ENCODE data around the gene SHC4. TPM values are rescaled to one million over a fixed set of nuclear protein-coding genes. Genes with fewer than 3 reads are reported as not detected.
A peak's percentile ranks its signal among the peaks of the same experiment; 100 is the strongest.

Gene SHC4
- total RNA-seq, 1 donor from 2014 or later: 0.58 TPM

- H3K27ac Mint-ChIP-seq: no peak overlapping the region
- no peak overlapping the region for H3K4me3 Mint-ChIP-seq
- no peaks in the 10 kb centered on the region for H3K36me3 Mint-ChIP-seq
- H3K9me3 Mint-ChIP-seq: peaks cover 16% of the 10 kb centered on the region
- no peak for TF ChIP-seq CTCF (IDR thresholded peaks at IDR 0.05; ENCODE audit: unreplicated experiment)
- H3K4me1 Mint-ChIP-seq: peaks cover 17% of the 10 kb centered on the region
- no peak for DNase-seq (ENCODE audit: low spot score in 2 of 2, unreplicated experiment in 2 of 2)
- H3K27me3 Mint-ChIP-seq (ENCODE audit: low read depth): no peaks in the 10 kb centered on the region
Observed at GRCh38 chr15:48825075-48825474, 138.6 kb downstream of the SHC4 start.

GRCh38 chr15:48823706-48824105 is 140.0 kb downstream of the SHC4 start:
- Mint-ChIP-seq H3K4me1 (peaks cover 12% of the 10 kb centered on the region), H3K4me3 (no peak overlapping the region), H3K9me3 (peaks cover 16% of the 10 kb centered on the region), H3K27me3 (ENCODE audit: low read depth) (no peaks in the 10 kb centered on the region), H3K36me3 (no peaks in the 10 kb centered on the region), H3K27ac (no peak overlapping the region)
- no peak for DNase-seq (ENCODE audit: low spot score in 2 of 2, unreplicated experiment in 2 of 2)
- TF ChIP-seq CTCF (IDR thresholded peaks at IDR 0.05; ENCODE audit: unreplicated experiment): no peak

- DNase-seq (ENCODE audit: low spot score in 2 of 2, unreplicated experiment in 2 of 2): no peak
- TF ChIP-seq CTCF (IDR thresholded peaks at IDR 0.05; ENCODE audit: unreplicated experiment): no peak
- H3K4me3 Mint-ChIP-seq: no peak overlapping the region
- H3K27ac Mint-ChIP-seq: no peak overlapping the region
- no peaks in the 10 kb centered on the region for H3K36me3 Mint-ChIP-seq
- peaks cover 16% of the 10 kb centered on the region for H3K9me3 Mint-ChIP-seq
- peaks cover 9% of the 10 kb centered on the region for H3K4me1 Mint-ChIP-seq
- no peaks in the 10 kb centered on the region for H3K27me3 Mint-ChIP-seq (ENCODE audit: low read depth)
Observed at GRCh38 chr15:48823237-48823636, 140.5 kb downstream of the SHC4 start.

- Mint-ChIP-seq H3K27ac (no peak overlapping the region), H3K36me3 (no peaks in the 10 kb centered on the region), H3K27me3 (ENCODE audit: low read depth) (no peaks in the 10 kb centered on the region), H3K9me3 (no peaks in the 10 kb centered on the region), H3K4me1 (peaks cover 10% of the 10 kb centered on the region), H3K4me3 (no peak overlapping the region)
- no peak for DNase-seq (ENCODE audit: low spot score in 2 of 2, unreplicated experiment in 2 of 2)
- no peak for TF ChIP-seq CTCF (IDR thresholded peaks at IDR 0.05; ENCODE audit: unreplicated experiment)
Observed at GRCh38 chr15:48814286-48814685, 149.4 kb downstream of the SHC4 start.

- Mint-ChIP-seq H3K36me3 (no peaks in the 10 kb centered on the region), H3K4me1 (peaks cover 12% of the 10 kb centered on the region), H3K27me3 (ENCODE audit: low read depth) (no peaks in the 10 kb centered on the region), H3K27ac (no peak overlapping the region), H3K4me3 (peak overlapping the region; percentile 94), H3K9me3 (no peaks in the 10 kb centered on the region)
- TF ChIP-seq CTCF (IDR thresholded peaks at IDR 0.05; ENCODE audit: unreplicated experiment): no peak
- DNase-seq (ENCODE audit: low spot score in 2 of 2, unreplicated experiment in 2 of 2): no peak
Observed at GRCh38 chr15:48811325-48811958, 152.3 kb downstream of the SHC4 start.

Measured in mesothelial cell of epicardium (in vitro differentiated cells).